A549 (cell line): ENCODE measurements around the gene NDUFB10. TPM values are rescaled to one million over a fixed set of nuclear protein-coding genes. Genes with fewer than 3 reads are reported as not detected.

Experiments used
- ATAC-seq, 2 experiments: fragments of 200-7000 bp in 1 of 2; fragments of >200 bp in 1 of 2; cut with Nextera tagmentation in 1 of 2; cut with Tn5 transposase in 1 of 2; 3 replicates each; pipeline versions ENCODE4 v1.8.0 to v1.9.1; 2018 to 2020; ENCODE audit warnings: mild to moderate bottlenecking in 1 of 2, moderate library complexity in 1 of 2
- CTCF ChIA-PET: fragments of 300-600 bp; sonication (Branson Sonifier 250); formaldehyde crosslinking; extraction: SDS; loops from one replicate; lab custom pipeline; 2021; ENCODE audit warnings: antibody characterized with exemption, inconsistent platforms; lab: Yijun Ruan, JAX
- POLR2A ChIA-PET: fragments of 350-600 bp; formaldehyde crosslinking; extraction: SDS; loops from one replicate; lab custom pipeline; 2021; ENCODE audit warnings: antibody characterized with exemption, inconsistent platforms; lab: Yijun Ruan, JAX
- DNase-seq, 2 experiments: peaks; one replicate each; pipeline versions ENCODE4 v3.0.0 to v3.0.0-alpha.2; 2011 to 2016; ENCODE audit warnings: low read depth in 1 of 2, low spot score in 1 of 2
- FAIRE-seq: peaks from 2 replicates; lab custom pipeline; 2011; peaks lifted over from hg19 to GRCh38; lab: Jason Lieb, UNC
- H3K27ac ChIP-seq, 2 experiments: fragments of >200 bp; sonication (Bioruptor Twin); formaldehyde crosslinking; 3 replicates each; pipeline ENCODE4 v1.5.1; 2016 to 2017
- H3K4me1 ChIP-seq: fragments of >200 bp; sonication (Bioruptor Twin); formaldehyde crosslinking; 3 replicates; pipeline ENCODE4 v1.6.1; 2016
- H3K4me2 ChIP-seq: fragments of >200 bp; sonication (Bioruptor Twin); formaldehyde crosslinking; 3 replicates; pipeline ENCODE4 v1.6.1; 2016
- H3K4me3 ChIP-seq: fragments of >200 bp; sonication (Bioruptor Twin); formaldehyde crosslinking; 3 replicates; pipeline ENCODE4 v1.5.1; 2016
- H3K9me3 ChIP-seq: fragments of >200 bp; sonication (Bioruptor Twin); formaldehyde crosslinking; 3 replicates; pipeline ENCODE4 v1.6.1; 2016
- BCL3 ChIP-seq: fragments of >200 bp; sonication (Bioruptor Twin); formaldehyde crosslinking; IDR thresholded peaks from 3 replicates; pipeline ENCODE4 v1.6.1; 2016
- BHLHE40 ChIP-seq: IDR thresholded peaks from 2 replicates; pipeline ENCODE4 v1.6.1; 2012; ENCODE audit warnings: low read depth, low read length, inconsistent platforms
- CBX2 ChIP-seq: fragments of 200-600 bp; sonication (generic); IDR thresholded peaks from 2 replicates; pipeline ENCODE4 v1.6.1; 2016; ENCODE audit warnings: low read depth, mild to moderate bottlenecking, borderline replicate concordance
- EHF ChIP-seq: fragments of 250-450 bp; sonication (Bioruptor Pico); IDR thresholded peaks from 2 replicates; pipeline ENCODE4 v1.5.0; 2020; ENCODE audit warnings: mild to moderate bottlenecking
- EP300 ChIP-seq, 2 experiments: fragments of >200 bp; sonication (Bioruptor Twin); formaldehyde crosslinking; IDR thresholded peaks; 2 replicates in 1 of 2; 3 replicates in 1 of 2; pipeline ENCODE4 v1.6.1; 2016 to 2017
- ESRRA ChIP-seq: fragments of 150-350 bp; IDR thresholded peaks from 2 replicates; pipeline ENCODE4 v1.6.1; 2014; ENCODE audit warnings: mild to moderate bottlenecking, low read length, borderline replicate concordance
- FOXS1 ChIP-seq: fragments of 250-450 bp; sonication (Bioruptor Pico); IDR thresholded peaks from 2 replicates; pipeline ENCODE4 v1.5.0; 2020; ENCODE audit warnings: mild to moderate bottlenecking, moderate library complexity
- GATA3 ChIP-seq: IDR thresholded peaks from 2 replicates; pipeline ENCODE4 v1.6.1; 2012; ENCODE audit warnings: borderline replicate concordance
- HDAC2 ChIP-seq: fragments of 200-600 bp; sonication (generic); IDR thresholded peaks from 2 replicates; pipeline ENCODE4 v1.6.1; 2016
- HES2 ChIP-seq: fragments of >200 bp; sonication (Bioruptor Twin); formaldehyde crosslinking; IDR thresholded peaks from 2 replicates; pipeline ENCODE4 v1.6.1; 2016
- HEYL ChIP-seq: fragments of 250-450 bp; sonication (Bioruptor Pico); IDR thresholded peaks from 2 replicates; pipeline ENCODE4 v1.8.0; 2021; ENCODE audit warnings: mild to moderate bottlenecking, moderate library complexity
- HOXA7 ChIP-seq: fragments of 250-450 bp; sonication (Bioruptor Pico); IDR thresholded peaks from 2 replicates; pipeline ENCODE4 v1.5.0; 2020; ENCODE audit warnings: mild to moderate bottlenecking, moderate library complexity
- HOXB13 ChIP-seq: fragments of 250-450 bp; sonication (Bioruptor Pico); IDR thresholded peaks from 2 replicates; pipeline ENCODE4 v1.5.0; 2020; ENCODE audit warnings: low read depth, mild to moderate bottlenecking, moderate library complexity
- JUNB ChIP-seq: fragments of >200 bp; sonication (Bioruptor Twin); formaldehyde crosslinking; IDR thresholded peaks from 2 replicates; pipeline ENCODE4 v1.6.1; 2016
- KDM5A ChIP-seq: fragments of 200-600 bp; sonication (generic); IDR thresholded peaks from 2 replicates; pipeline ENCODE4 v1.6.1; 2016; ENCODE audit warnings: antibody characterized with exemption, mild to moderate bottlenecking
- NFE2L2 ChIP-seq: fragments of 150-350 bp; conservative IDR thresholded peaks from 2 replicates; pipeline ENCODE4 v1.6.1; 2014; ENCODE audit warnings: low read length
- PHF8 ChIP-seq: fragments of 200-600 bp; sonication (generic); IDR thresholded peaks from 2 replicates; pipeline ENCODE4 v1.6.1; 2016; ENCODE audit warnings: low read depth, mild to moderate bottlenecking, antibody characterized with exemption, moderate library complexity, borderline replicate concordance
- POLR2A ChIP-seq: IDR thresholded peaks from 2 replicates; pipeline ENCODE4 v1.6.1; 2012; ENCODE audit warnings: mild to moderate bottlenecking, low read length
- RARB ChIP-seq: fragments of 250-450 bp; sonication (Bioruptor Pico); IDR thresholded peaks from 2 replicates; pipeline ENCODE4 v1.8.0; 2021; ENCODE audit warnings: mild to moderate bottlenecking, moderate library complexity
- TFCP2L1 ChIP-seq: fragments of 250-450 bp; sonication (Bioruptor Pico); IDR thresholded peaks from 2 replicates; pipeline ENCODE4 v1.5.0; 2021; ENCODE audit warnings: mild to moderate bottlenecking
- ZC3H11A ChIP-seq: fragments of 450-650 bp; IDR thresholded peaks from 2 replicates; pipeline ENCODE4 v1.6.1; 2014; ENCODE audit warnings: antibody characterized with exemption, mild to moderate bottlenecking
- ZFP36 ChIP-seq: fragments of 450-650 bp; IDR thresholded peaks from 2 replicates; pipeline ENCODE4 v1.6.1; 2014; ENCODE audit warnings: borderline replicate concordance; ENCODE audit not compliant: partially characterized antibody
- ZSCAN20 ChIP-seq: fragments of 250-450 bp; sonication (Bioruptor Pico); IDR thresholded peaks from 2 replicates; pipeline ENCODE4 v1.8.0; 2022; ENCODE audit warnings: mild to moderate bottlenecking, moderate library complexity
- WGBS: methylation state at CpG from one replicate; pipeline ENCODE4 v1.1.6; 2017; ENCODE audit errors: missing lambda C conversion rate; 5-methylcytosine and 5-hydroxymethylcytosine counted together
- polyA plus RNA-seq, 4 experiments: library from polyadenylated mRNA; depleted of rRNA in 3 of 4; stranded (reverse); fragments of >200 nt; fragmentation: RNase III in 1 of 4; extraction: RNeasy Plus Mini Kit Qiagen cat#74134 plus additional on column Dnase treatment in 1 of 4; gene quantifications; 2 replicates in 3 of 4; 3 replicates in 1 of 4; pipeline ENCODE4 v1.2.3, GENCODE V29; 2011 to 2017

NDUFB10 gene
- polyA plus RNA-seq, 2 of the 4 experiments (the other 2 are of a cell fraction): 198 to 389 TPM

- 96% methylated on average over 18 of the region's 19 CpGs for WGBS
- TF ChIP-seq ZC3H11A: no peak
- TF ChIP-seq HDAC2: no peak
- TF ChIP-seq EP300 (IDR thresholded peaks at IDR 0.05): no peak
- TF ChIP-seq KDM5A: no peak
- no peak for TF ChIP-seq ZSCAN20 (CRISPR knock-in tag)
- TF ChIP-seq NFE2L2: no peak
- no peak for TF ChIP-seq POLR2A
- TF ChIP-seq HOXA7: no peak
- TF ChIP-seq ZFP36: no peak
- no peak for TF ChIP-seq BCL3
- ChIA-PET CTCF (interaction anchor here (0.9 to 11.3 kb wide), 4 partner anchors 12 to 139 kb away, joined by 3 to 196 read pairs (median 42); partner anchors contain the start of genes GFER, NOXO1 and SYNGR3), POLR2A (no interaction called here)
- H3K27ac ChIP-seq: no peak overlapping the region
- no peak for ATAC-seq
- no peak for FAIRE-seq
- H3K4me1 ChIP-seq: peaks cover 53% of the 10 kb centered on the region
- DNase-seq: no peak
- no peak overlapping the region for H3K4me2 ChIP-seq
- H3K9me3 ChIP-seq: no peaks in the 10 kb centered on the region
- H3K4me3 ChIP-seq: no peak overlapping the region
Measured at GRCh38 chr16:2001035-2001434, 41.7 kb downstream of the NDUFB10 start.

- Histone ChIP-seq H3K4me3 (no peak overlapping the region), H3K27ac (no peak overlapping the region), H3K4me1 (peaks cover 53% of the 10 kb centered on the region), H3K4me2 (no peak overlapping the region), H3K9me3 (no peaks in the 10 kb centered on the region)
- CTCF ChIA-PET: interaction anchor here (0.9 to 11.3 kb wide), 8 partner anchors 13 to 144 kb away, joined by 3 to 196 read pairs (median 10); partner anchors contain the start of genes GFER, NOXO1, RAB26 and SYNGR3
- POLR2A ChIA-PET: no interaction called here
- FAIRE-seq (no peak), ATAC-seq (no peak), DNase-seq (no peak)
- WGBS: 92% methylated on average over 25 of the region's 53 CpGs
- TF ChIP-seq FOXS1 (CRISPR knock-in tag) (no peak), PHF8 (no peak), BHLHE40 (no peak), RARB (CRISPR knock-in tag) (no peak), KDM5A (no peak), HES2 (no peak), HOXB13 (CRISPR knock-in tag) (no peak), ESRRA (no peak), GATA3 (no peak), EHF (CRISPR knock-in tag) (no peak), ZSCAN20 (CRISPR knock-in tag) (no peak)
Measured at GRCh38 chr16:2001456-2002355, 42.4 kb downstream of the NDUFB10 start.

- ChIA-PET POLR2A (interaction anchor here (0.5 kb wide), 1 partner anchor 75 kb away, joined by 7 read pairs; no protein-coding TSS in a partner anchor), CTCF (interaction anchor here (0.6 to 11.3 kb wide), 33 partner anchors 11 to 300 kb away, joined by 3 to 196 read pairs (median 9); partner anchors contain the start of genes GFER, NOXO1, NPW and NTHL1)
- peaks cover 53% of the 10 kb centered on the region for H3K4me1 ChIP-seq
- H3K9me3 ChIP-seq: no peaks in the 10 kb centered on the region
- 94% methylated on average over 24 of the region's 47 CpGs for WGBS
- TF ChIP-seq POLR2A (no peak), BHLHE40 (no peak), HEYL (CRISPR knock-in tag) (no peak), JUNB (no peak), CBX2 (no peak), TFCP2L1 (CRISPR knock-in tag) (no peak)
- DNase-seq: no peak
- no peak overlapping the region for H3K4me2 ChIP-seq
- no peak for ATAC-seq
- no peak overlapping the region for H3K4me3 ChIP-seq
- H3K27ac ChIP-seq: no peak overlapping the region; a peak in 1 of 6 replicates
- no peak for FAIRE-seq
Measured at GRCh38 chr16:2002406-2003230, 43.3 kb downstream of the NDUFB10 start.
